NCI-H460 (cell line): ENCODE data around the gene CCNL2. TPM values are rescaled to one million over a fixed set of nuclear protein-coding genes. Genes with fewer than 3 reads are reported as not detected.
"Not testable (repeated sequence)": the region's sequence is repeated elsewhere in the genome, so short reads cannot be mapped to it uniquely, and the experiment has no call there.

ENCODE experiments used
- DNase-seq: peaks from one replicate; pipeline ENCODE4 v3.0.0-alpha.2; 2016; ENCODE audit warnings: low read depth; ENCODE audit errors: extremely low read depth
- total RNA-seq: library from RNA; depleted of rRNA; stranded (reverse); fragments of >200 nt; shearing (Covaris generic); gene quantifications from 2 replicates; pipeline ENCODE4 v1.2.3, GENCODE V29; 2014

Gene CCNL2
- total RNA-seq, 1 experiment from 2014 or later = 110 TPM

DNA sequence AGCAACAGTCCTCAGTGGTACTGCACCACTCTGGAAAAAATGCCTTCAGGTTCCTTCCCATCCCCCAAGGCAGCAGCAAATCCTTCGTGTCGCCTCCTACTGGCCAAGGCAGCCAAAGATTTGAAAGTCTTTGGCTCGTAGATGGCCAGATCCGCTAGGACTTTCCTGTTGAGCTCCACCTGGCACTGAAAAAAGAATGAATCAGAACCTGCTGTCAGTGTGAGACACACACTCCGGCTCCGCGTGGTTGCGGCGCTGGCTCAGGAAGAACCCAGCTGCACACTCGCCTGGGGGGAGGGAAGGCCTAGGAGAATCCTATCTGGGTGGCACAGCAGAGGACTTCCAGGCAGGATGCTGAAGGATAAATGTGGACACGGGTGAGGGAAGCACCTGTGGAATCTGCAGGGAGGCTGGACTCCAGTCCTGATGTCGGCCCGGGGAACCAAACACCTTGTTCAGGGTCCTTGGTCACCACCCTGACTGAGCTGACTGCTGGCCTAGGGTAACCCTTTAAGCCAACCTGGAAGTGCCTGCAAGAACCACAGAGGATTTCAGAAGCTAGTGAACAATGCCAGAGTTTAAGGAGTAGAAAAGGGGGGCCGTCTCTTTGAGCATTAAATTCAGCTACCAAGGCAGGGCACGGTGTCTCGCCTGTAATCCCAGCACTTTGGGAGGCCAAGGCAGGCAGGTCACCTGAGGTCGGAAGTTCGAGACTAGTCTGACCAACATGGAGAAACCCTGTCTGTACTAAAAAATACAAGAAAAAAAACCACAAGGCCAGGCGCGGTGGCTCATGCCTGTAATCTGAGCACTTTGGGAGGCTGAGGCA, 3.2 kb upstream of the CCNL2 start:
- peak; percentile 40 for DNase-seq

DNA sequence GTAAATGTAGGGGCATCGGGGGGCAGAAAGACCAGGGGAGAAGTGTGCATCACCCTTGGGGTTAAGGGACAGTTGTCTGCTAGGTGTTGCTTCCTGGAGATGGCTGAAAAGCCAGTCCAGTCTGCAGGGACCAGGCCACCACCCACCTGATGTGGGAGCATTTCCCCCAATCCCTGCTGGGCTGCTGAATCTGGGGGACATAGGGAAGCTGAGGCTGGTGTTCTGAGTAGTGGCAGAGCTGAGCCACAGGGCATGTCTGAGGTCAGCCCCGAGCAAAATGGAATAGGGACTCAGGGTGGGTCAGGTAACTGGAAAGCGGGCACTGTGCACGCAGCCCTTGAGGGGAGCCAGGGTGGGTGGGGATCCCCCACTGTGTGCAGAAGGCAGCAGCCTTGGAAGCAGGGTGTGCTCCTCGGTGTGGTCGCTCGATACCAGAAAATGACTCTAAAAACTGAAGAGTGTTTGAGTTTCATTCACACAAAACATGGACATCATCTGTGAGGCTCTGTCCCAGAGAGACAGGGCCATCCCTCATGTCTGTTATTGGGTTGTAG, 2.4 kb upstream of the CCNL2 start:
- DNase-seq = no peak

DNA sequence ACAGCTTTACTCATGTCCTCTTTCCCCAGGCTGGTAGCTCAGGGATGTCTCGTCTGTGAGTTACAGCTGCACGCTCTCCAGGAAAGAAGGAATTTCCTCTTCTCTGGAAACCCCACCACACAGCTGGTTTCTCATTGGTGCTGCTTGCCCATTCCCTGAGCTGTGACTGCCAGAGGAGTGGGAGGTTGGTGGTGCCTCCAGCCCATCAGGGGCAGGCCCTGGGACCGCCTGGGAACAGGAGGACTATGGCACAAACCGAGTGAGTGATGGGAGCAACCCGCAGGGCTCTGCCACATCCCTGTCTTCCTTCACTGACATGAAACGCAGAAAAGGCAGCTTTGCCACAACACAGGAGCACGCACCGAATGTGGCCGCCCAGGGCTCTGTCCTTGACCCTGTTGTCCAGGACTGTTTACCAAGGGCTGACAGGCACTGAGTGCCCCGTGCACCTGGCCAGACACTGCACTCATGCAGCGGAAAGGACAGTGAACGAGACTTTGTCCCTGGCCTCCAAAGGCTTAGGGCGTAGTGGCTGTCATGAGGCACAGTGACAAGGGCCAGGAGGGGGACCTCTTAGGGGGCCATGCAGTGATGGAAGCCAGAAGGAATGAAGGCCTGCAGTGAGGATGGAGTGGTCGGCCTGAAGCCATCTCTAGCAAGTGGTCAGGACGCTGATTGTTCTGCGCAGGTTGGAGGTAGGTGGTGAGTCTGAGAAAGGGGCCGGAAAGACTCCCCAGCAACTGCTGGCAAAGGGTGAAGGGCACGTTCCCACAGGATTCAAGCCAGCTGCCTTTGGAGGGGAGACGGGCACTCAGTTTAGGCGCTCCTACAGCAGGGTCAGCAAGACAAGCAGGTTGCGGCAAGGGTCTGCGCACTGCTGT, 1.7 kb upstream of the CCNL2 start:
- no peak for DNase-seq

DNA sequence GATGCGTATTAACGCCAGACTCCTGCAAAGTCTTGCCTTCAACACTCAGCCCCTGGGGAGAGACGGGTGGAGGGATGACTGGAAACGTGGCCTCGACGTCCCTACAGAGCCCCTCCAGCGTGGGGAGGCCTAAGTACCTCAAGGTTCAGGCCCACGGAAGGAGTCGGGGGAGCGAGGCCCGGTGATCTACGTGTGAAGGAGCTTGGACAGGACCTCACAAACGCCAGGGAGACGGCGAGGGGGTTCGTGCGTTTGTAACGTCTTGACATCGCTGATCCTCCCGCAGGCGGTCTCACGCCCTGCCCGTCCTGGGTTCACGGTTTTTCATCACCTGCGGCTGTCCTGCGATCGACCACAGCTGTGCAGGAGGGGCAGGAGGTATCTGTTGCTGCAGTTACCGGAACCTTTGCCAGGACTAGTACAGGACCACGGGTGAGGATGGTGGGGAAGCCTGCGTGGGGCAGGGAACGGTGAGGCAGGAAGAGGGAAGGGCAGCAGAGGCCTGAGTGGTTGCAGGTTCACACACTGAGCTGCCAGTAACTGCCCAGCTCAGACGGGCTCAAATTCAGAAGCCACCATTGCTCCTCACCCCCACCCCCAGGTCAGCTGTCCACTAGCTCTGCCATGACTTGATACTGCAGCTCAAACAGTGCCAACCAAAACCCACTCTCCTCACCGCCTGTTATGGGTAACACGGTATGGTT, 889 bp upstream of the CCNL2 start:
- DNase-seq = no peak

DNA sequence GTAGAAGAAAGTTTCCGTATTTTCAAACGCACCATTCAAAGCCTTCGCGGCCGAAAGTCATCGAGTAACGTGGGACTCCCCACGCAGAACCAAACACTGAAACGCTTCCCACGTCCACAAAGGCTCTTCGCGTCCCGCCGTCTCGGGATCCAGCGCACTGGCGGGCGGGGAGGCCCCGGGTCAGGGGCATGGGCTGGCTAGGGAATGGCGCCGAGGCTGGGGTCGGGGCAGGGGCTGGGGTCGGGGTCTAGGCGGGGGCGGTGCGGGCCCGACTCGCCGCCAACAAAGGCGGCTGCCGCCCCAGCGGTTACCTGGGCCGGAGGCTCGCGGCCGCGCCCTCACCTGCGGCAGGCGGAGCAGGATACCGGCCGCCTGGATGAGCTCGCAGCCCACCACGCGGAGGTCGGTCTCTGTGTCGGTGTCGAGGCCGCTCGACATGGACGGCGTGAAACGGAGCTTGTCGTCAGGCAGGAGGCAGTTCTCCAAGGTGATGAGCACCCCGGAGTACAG, 403 bp downstream of the CCNL2 start:
- DNase-seq = no peak

DNA sequence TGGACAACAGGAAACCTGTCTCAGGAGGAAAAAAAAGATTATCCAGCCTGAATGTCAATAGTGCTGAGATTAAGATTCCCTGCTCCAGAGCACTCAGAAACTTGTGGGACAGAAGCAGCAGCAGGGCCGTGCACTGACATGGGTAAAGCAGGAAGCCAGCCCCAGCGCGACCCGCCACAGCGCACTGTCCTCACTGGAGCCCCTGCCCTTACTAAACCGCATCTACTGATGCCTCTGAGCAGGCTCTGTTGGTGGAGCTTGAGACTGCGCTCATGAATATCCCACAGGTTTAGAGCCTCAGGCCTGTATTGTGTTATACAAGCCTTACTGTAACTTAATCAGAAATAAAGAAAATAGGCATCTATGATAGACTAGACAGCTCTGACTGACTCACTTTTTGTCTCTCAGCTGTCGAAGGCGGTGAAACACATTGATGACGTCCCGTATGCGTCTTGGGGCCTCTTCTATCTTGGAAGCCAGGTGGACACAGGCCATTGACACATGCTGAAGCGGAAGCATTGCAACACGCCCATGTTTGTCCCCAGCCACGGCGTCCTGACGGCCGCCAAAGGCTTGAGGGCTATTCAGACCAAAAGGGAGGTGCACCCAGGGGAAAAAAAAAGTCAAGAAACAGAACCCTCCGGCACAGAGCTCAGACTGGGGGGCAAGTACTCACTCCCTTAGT, 1.2 kb downstream of the CCNL2 start:
- DNase-seq = peak; percentile 20

DNA sequence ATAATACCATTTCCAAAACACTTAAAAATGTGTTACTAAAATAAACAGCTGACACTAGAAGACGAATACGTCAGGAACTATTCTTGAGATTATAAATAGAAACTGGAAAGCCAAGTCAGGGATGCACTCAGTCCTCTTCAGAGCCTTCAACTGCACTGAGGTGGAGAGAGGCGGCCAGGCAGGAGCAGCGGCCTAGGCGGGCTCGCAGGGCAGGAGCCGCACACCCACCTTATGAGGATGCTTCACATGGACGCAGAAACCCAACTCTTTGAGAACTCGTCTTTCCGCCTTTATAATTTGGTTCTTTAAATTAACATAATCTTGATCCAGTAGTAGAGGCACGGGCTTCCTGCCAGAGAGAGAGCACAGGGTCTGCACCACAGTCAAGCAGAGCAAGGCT, 4.0 kb downstream of the CCNL2 start:
- DNase-seq = no peak

DNA sequence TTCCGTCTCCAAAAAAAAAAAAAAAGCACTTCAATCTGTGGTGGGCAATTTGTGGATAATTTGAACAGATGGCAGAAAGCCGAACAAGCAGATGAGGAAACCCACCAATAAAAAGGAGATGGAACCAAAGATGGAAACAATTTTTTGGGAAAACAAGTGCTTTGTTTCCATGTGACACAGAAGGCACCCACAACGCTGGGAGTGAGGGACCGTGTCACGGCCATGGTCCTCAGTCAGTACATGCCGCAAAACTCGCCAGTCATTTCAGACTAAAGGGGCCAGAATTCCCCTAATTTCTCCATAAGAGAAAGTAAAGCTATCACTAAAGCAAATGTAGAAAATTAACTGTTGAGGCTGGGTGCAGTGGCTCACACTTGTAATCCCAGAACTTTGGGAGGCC, 5.0 kb downstream of the CCNL2 start:
- DNase-seq = no peak

DNA sequence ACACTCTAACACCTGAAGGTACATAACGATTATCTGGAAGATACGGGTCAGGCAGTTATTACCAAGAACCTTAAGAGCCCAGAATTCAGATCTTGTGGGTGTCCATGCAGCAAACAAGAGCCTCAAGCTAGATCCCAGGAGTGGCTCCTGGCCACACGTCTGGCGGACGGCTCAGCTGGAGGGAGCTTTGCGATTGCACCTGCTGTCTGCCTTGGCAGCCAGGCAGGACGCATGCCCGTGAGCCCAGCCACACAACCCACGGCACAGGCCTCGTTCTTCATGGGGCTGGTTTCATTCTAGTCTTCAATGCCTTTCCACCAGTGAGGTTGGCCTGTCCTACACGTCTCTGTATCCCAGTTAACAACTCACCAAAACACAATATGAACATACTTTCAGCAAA, 5.7 kb downstream of the CCNL2 start:
- no peak for DNase-seq

DNA sequence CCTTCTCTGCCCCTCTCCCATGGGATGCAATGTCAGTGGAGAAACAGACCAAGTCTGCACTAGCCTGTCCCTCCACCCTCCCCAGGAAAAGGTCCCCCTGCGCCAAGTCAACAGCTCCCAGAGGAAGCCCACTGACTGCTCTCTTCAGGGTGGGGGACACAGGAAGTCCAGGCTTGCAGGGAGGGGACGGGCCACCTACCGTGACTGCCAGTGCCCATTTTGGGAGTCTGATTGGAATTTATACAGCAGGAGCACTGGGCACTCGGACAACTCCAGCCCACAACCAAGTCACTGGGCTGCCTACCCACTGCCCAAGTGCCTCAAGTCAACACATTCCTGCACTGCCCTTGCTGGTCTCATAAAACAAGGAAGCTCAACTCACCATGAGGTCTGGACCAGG, 6.1 kb downstream of the CCNL2 start:
- no peak for DNase-seq

DNA sequence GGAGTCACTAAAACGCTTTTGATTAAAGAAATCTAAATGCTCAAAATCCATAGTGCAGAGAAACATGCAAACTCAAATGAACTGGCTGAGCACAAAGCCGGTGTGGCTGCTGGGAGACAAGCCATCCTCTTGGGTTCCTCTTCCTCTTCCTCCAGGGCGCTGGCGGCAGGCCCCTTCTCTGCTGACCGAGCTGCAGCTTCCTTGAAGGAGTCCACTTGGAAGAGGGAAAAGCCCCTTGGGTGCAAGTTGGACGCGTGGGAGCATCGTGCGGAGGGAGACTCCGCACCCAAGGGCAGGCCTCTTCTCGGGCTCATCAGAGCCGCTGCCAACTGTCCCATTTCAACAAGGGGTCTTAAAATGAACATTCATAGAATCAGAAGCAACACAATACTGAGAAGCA, 7.9 kb downstream of the CCNL2 start:
- DNase-seq = no peak

DNA sequence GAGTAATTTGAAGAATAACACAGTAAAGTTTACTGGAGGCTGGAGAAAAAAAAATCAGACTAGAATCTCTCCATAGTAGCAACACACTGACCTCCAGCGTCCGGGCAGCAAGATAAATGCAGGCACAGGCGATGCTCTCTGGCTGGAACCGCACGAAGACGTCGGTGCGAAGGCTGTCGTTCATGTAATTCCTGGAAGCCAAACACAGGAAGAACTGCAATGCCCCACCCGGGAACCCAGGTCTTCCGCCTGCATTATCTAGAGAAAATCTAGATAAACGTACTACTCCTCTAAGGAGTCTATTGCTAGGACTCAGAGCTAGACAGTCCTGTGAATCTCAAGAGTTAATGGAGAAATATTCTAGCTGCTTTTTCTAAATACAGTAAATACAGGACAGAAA, 8.5 kb downstream of the CCNL2 start:
- no peak for DNase-seq

DNA sequence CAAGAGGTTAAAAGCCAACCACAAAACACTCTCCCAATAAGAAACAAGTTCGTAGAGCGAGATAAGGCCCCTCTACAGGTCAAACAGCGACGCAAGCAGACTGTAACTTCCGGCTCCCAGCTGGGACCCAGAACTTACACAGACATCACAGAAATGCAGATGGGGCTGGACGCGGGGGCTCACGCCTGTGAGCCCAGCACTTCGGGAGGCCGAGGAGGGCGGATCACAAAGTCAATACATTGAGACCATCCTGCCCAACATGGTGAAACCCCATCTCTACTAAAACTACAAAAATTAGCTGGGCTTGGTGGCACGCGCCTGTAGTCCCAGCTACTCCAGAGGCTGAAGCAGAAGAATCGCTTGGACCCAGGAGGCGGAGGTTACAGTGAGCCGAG, 11.1 kb downstream of the CCNL2 start:
- no peak for DNase-seq

DNA sequence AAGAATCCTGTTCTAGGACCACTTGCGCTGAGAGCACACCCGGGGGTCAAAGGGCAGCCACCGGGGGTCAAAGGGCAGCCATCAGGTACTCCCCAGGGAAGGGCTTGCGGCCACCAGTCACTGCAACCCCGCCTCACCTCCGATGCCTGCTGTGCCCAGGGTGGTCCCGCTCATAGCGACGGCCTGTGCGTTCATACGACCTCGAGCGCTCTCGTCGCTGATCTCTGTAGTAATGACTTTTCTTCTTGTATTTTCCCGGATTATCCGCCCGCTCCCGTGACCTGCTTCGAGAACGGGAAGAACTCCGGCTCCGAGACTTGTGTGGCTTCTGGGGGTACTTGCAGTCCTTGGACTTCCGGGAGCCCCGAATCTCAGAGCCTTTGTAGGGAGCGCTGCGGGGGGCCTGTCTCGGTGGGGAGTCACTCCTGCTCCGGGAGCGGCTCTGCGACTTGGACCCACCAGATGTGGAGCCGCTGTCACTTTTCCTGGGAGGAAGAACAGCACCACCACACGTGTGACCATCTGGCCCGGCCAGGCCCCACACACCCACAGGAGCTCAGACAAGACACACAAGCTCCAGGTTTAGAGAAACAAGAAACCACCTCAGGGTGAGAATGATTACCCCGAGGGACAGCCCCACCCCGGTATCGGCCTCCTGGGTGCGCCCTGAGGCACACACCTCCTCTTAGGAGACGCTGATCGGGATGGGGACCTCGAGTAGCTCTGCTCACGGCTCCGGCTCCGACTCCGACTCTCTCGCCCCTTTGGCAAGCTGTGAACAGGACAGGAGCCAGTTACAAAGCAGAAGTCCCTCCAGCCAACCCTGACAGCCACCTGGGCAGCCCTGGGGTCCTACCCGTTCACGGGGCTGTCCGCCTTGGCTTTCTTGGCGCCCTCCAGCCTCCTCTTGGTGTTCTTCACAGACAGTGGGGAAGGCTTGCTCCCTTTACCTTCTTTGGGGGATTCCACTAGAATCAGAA, 11.7 kb downstream of the CCNL2 start:
- no peak for DNase-seq

DNA sequence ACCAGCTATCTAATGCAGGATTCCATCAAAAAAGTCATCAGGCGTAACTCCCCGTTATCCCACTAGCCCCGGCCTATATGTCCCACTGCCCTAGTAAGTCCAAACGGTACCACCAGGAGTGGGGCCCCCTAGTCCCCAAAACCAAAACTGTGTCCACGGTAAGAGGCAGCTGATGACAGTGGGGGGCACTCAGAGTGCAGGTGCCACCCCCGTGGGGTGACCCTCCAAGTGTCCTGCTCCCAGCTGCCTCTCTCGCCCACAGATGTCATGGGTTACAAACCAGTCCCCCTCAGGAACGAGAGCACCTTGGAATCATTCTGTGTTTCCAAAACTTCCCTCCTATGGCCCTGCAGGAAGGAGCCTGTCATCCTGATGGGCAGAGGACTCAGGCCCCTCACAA, 13.2 kb downstream of the CCNL2 start:
- no peak for DNase-seq

DNA sequence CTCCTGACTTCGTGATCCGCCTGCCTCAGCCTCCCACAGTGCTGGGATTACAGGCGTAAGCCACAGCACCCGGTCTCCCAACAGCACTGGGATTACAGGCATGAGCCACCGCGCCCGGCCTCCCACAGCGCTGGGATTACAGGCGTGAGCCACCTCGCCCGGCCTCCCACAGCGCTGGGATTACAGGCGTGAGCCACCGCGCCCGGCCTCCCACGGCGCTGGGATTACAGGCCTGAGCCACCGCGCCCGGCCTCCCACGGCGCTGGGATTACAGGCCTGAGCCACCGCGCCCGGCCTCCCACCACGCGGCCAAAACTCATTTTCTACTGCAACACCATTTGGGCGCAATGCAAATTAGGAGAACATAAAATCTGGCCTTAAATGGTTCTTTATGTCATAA, 13.8 kb downstream of the CCNL2 start:
- DNase-seq = not testable (repeated sequence)

DNA sequence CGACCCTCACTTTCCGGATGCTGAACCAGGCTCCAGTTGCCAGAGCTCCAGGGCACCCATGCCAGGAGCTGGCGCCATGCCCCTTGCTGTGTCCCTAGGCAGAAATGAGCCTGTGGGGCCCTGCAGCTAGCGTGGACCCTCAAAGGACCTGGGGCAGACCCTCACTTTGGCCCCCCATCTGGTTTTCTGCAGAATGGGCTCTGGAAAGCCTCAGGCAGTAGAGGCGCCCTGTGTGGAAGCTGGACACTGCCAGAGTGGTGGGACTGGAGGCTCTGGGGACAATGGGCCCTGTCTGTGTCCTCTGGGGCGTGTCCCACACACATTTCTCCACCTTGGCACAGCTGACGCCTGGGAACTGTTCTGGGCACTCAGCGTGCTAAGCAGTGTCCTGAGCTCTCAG, 17.8 kb downstream of the CCNL2 start:
- DNase-seq = no peak

DNA sequence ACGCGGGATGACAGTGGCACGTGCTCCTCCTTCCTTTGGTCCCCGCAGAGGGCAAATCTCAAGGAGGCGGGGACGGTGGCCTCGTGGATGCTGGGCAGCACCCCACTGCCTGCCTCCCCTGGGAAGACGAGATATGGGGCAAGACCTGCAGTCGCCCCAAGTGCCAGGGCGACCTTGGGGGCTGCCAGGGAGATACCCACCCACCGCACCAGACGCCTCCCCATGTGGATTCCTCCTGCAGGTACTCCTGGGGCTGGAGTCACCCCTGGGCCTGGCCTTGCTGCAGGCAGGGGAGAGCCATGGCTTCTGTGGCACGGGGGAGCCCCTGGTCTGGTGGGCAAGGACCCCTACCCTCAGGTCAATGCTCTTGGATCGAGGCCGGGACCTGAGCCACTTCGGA, 18.3 kb downstream of the CCNL2 start:
- DNase-seq = no peak
